Measurements from ENCODE around the gene GRID1. TPM values are rescaled to one million over a fixed set of nuclear protein-coding genes. Genes with fewer than 3 reads are reported as not detected.

The GRID1 gene
- total RNA-seq, 1 experiment from 2014 or later: not detected

GRCh38 chr10:86286236-86287109 is 80.1 kb downstream of the GRID1 start:
- Histone ChIP-seq H3K9me3 (ENCODE audit: low read length) (no peaks in the 10 kb centered on the region), H3K27ac (ENCODE audit: low read length) (no peak overlapping the region), H3K79me2 (ENCODE audit: low read length) (no peaks in the 10 kb centered on the region), H3K9ac (ENCODE audit: low read length) (no peak overlapping the region), H2AFZ (ENCODE audit: low read length) (no peak overlapping the region), H3K4me3 (ENCODE audit: low read length) (no peak overlapping the region), H3F3A (ENCODE audit: low read length, unreplicated experiment) (no peaks in the 10 kb centered on the region), H3K4me1 (ENCODE audit: insufficient read depth, low read length) (no peaks in the 10 kb centered on the region), H4K20me1 (ENCODE audit: low read length) (no peaks in the 10 kb centered on the region), H3K27me3 (ENCODE audit: low read length) (no peaks in the 10 kb centered on the region), H3K4me2 (ENCODE audit: low read length) (no peak overlapping the region), H3K36me3 (ENCODE audit: low read depth, low read length) (no peaks in the 10 kb centered on the region), H3K9me2 (replicated peaks; ENCODE audit: low read length) (no peaks in the 10 kb centered on the region)
- POLR2A ChIA-PET (ENCODE audit: unreplicated experiment): no interaction called here
- no TSS peak for BruUV-seq (replicated peaks)
- intact Hi-C loops (cut with micrococcal nuclease): no loop called here
- DNase-seq (no peak), ATAC-seq (no peak)
- TF ChIP-seq EZH2phosphoT487 (IDR thresholded peaks at IDR 0.05; ENCODE audit: borderline replicate concordance, low read length) (no peak), EZH2 (IDR thresholded peaks at IDR 0.05; ENCODE audit: low read length, unreplicated experiment) (no peak), CTCF (conservative IDR thresholded peaks at IDR 0.05; ENCODE audit: low read depth, low read length) (no peak)
- CTCF ChIA-PET: no interaction called here

GRCh38 chr10:86285136-86285790 is 81.3 kb downstream of the GRID1 start:
- Histone ChIP-seq H3K4me3 (ENCODE audit: low read length) (no peak overlapping the region), H3K9me3 (ENCODE audit: low read length) (no peaks in the 10 kb centered on the region), H3K9me2 (replicated peaks; ENCODE audit: low read length) (no peaks in the 10 kb centered on the region), H3K4me1 (ENCODE audit: insufficient read depth, low read length) (no peaks in the 10 kb centered on the region), H3K36me3 (ENCODE audit: low read depth, low read length) (no peaks in the 10 kb centered on the region), H3F3A (ENCODE audit: low read length, unreplicated experiment) (no peaks in the 10 kb centered on the region), H3K9ac (ENCODE audit: low read length) (no peak overlapping the region), H3K27me3 (ENCODE audit: low read length) (no peaks in the 10 kb centered on the region), H3K27ac (ENCODE audit: low read length) (no peak overlapping the region), H2AFZ (ENCODE audit: low read length) (no peak overlapping the region), H4K20me1 (ENCODE audit: low read length) (no peaks in the 10 kb centered on the region), H3K79me2 (ENCODE audit: low read length) (no peaks in the 10 kb centered on the region), H3K4me2 (ENCODE audit: low read length) (no peak overlapping the region)
- ChIA-PET CTCF (no interaction called here), POLR2A (ENCODE audit: unreplicated experiment) (no interaction called here)
- DNase-seq (no peak), ATAC-seq (no peak)
- no TSS peak for BruUV-seq (replicated peaks)
- TF ChIP-seq CTCF (conservative IDR thresholded peaks at IDR 0.05; ENCODE audit: low read depth, low read length) (no peak), EZH2phosphoT487 (IDR thresholded peaks at IDR 0.05; ENCODE audit: borderline replicate concordance, low read length) (no peak), EZH2 (IDR thresholded peaks at IDR 0.05; ENCODE audit: low read length, unreplicated experiment) (no peak)
- intact Hi-C loops (cut with micrococcal nuclease): no loop called here

Data from PC-3 (cell line).